Measurements from ENCODE around the gene DLL4.
A peak's percentile ranks its signal among the peaks of the same experiment; 100 is the strongest.

DLL4 gene

DNA sequence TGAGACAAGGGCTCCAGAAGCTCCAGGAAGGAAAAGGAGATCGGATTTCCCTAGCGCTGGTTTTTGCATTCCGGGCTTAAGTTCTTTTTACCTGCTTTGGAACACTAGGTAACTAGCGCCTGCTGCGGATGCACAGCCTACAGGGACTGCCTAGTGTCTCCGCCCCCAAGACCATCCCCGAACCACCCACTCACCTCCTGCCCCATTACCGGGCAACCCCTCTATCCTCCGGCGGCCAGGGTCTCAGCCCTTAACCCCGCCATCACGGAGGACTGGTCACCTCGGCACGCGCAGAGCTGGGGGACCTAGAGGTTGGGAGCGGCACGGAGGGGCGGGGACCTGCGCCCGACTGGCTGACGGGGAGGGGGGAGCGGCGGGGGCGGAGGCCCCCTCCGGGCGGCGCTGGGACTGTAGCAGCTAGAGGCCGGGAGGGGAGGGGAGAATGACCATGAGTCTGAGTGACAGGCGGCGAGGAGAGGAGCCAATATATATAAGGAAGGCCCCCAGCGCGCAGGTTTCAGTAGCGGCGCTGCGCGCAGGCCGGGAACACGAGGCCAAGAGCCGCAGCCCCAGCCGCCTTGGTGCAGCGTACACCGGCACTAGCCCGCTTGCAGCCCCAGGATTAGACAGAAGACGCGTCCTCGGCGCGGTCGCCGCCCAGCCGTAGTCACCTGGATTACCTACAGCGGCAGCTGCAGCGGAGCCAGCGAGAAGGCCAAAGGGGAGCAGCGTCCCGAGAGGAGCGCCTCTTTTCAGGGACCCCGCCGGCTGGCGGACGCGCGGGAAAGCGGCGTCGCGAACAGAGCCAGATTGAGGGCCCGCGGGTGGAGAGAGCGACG is at the start of gene DLL4:
TSS of gene DLL4 (plus strand) at position 520 of the 839 bp plus-strand sequence. CDS start 329 bp downstream, outside the sequence.
- DNase-seq (ENCODE audit: low read depth in 2 of 2), result no peak

DNA sequence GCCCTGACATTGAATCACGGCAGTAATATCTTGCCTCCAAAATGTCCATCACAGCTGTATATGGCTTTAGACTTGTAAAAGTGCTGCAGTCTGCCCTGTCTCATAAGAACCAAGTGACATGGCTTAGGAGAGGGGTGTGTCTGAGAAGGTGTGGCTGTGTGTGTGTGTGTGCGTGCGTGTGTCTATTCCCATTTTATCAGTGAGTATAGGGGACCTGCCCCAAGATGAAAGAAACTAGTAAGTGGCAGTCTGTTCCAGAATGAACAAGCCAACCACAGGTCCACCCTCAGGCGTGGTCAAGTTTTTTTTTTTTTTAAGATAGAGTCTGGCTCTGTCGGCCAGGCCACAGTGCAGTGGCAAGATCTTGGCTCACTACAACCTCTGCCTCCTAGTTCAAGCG is 49.5 kb upstream of the DLL4 start:
- DNase-seq (ENCODE audit: low read depth in 2 of 2), result no peak

DNA sequence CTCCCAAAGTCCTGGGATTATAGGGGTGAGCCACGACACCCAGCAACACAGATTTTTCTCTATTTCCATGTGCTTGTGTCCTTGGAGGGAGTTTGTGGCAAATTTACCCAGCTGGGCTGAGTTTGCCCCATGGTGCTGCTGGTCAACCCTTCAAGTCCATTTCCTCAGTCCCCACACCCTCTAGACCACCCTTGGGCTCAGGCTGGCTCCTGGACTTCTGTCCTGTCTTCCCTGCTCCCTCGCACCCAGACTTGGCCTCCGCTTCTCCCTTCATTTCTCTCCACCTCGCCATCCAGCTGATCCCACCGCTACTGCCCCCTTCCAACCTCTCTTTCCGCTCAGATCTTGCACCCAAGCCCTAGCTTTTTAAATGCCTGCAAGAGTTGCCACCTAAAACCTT is 47.8 kb upstream of the DLL4 start:
- DNase-seq (ENCODE audit: low read depth in 2 of 2), result no peak

DNA sequence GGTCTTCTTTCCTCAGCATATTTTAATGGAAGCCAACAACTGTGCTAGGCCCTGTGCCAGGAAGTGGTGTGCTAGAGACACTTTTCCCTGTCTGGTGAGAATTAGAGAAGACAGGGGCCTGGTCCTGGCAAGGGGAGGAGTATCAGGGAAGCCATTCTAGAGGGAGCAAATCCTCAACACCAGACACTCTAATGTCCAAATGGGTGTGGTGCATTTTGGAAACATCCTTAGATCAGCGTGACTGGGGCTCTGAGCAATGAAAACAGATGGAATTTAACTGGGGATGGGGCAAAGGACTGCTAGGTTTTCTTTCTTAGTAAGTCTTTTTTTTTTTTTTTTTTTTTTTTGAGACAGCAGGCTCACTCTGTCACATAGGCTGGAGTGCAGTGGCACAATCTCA is 42.6 kb upstream of the DLL4 start:
- no peak for DNase-seq (ENCODE audit: low read depth in 2 of 2)

DNA sequence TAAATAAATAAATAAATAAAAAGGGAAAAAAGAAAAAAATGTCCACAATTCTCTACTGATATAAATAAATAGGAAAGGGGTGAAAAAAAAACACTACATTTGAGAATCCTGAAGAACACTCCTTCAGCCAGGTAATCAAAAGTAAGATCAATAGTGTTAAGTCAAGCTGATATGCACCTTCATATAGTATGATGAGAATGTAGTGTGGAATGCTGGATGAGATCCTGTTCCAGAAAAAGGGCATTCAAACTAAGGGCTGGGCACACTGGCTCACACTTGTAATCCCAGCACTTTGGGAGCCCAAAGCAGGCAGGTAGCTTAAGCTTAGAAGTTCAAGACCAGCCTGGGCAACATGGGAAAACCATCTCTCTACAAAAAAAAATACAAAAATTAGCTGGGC is 40.0 kb upstream of the DLL4 start:
- DNase-seq (ENCODE audit: low read depth in 2 of 2), result no peak

DNA sequence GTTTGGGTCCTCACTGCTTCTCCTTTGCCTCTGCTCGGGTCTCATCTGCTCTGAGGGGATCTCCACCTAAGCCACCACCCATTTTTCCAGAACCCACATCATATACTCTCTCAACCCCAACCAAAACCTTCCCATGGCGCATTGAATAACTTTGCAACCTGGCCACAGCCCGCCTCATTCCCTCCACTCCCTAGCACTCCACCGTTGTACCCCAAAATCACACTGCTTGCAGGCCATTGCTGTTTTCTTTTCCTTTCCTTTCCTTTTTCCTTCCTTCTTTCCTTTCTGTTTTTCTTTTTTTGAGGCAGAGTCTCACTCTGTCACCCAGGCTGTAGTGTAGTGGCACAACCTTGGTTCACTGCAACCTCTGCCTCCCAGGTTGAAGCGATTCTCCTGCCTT is 38.0 kb upstream of the DLL4 start:
- no peak for DNase-seq (ENCODE audit: low read depth in 2 of 2)

DNA sequence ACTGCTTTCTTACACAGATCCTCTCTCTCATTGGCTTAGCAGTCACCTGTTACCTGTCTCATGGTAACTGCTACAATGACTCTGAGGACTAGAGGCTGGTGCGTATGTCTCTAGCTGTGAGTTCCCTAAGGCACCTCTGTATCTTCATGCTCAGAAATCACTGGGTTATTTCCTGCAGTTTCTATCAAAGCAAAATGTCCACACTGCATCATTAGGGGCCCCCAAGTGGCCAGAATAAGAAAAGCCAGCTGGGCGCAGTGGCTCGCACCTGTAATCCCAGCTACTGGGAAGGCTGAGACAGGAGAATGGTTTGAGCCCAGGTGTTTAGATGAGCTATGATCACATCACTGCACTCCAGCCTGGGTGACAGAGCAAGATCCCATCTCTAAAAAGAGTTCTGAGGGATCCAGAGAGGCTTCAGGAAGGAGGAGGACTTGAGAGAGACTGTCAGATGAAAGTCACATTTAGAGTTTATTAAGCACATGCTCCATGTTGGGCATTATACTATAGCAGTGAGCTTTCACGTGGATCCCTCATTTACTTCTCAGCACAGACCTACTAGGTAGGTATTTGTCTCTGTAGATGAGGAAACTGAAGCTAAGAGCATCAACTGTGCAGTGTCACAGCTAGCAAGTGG is 37.2 kb upstream of the DLL4 start:
- DNase-seq (ENCODE audit: low read depth in 2 of 2), result no peak

DNA sequence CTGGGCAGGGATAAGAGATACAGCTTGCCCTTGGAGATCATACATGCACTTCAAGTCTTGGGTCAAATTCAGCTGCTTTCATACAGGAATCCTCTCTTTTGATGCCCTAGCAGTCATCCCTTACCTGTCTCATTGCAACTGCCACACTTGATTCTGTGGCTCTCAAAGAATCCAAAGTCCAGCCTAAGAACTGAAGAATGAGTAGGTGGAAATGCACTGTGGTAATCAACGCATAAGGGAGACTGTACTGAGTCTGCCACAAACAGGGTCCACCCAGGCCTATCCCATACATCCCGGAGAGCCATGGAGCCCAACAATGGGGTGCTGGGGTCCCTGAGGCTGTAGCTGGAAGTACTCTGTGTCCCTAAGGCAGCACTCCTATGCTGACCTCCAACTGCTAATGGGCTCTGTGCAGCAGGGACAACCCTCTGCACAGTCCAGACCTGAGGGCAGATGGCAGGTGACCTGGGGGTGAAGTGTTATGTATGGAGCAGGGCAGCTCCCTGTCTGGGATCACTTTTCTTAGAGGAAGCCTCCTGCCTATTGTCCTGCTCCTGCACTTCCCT is 36.6 kb upstream of the DLL4 start:
- DNase-seq (ENCODE audit: low read depth in 2 of 2), result no peak

DNA sequence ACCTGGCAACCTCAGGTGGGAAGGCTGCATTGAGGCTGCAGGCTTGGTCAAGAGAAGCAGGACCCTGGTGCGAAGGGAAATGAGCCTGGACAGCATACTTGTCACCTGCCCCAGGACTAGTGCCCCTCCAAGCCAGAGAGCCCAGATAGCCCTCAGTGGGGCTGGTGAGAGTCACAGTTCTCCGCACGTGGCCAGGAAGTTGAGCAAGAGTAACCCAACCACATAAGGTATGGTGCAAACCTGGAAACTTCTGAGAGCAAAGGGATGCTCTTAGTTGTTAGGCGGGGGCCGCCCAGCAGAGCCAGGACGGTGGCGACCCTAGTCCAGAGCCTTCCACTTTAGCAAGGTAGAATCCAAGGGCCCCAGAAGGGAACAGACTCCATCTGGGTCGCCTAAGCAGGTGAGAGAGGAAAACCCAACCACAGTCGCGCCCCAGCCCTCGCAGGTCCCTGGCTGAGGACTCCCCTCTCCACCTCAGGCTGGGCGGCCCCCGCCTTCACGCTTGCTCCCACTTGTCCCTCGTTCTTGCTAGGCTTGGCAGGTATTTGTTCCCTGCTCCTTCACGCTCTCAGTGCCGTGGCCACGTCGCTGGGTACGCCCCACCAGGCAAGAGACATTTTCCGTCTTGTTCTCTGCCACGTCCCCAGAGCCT is 36.0 kb upstream of the DLL4 start:
- DNase-seq (ENCODE audit: low read depth in 2 of 2), result no peak

DNA sequence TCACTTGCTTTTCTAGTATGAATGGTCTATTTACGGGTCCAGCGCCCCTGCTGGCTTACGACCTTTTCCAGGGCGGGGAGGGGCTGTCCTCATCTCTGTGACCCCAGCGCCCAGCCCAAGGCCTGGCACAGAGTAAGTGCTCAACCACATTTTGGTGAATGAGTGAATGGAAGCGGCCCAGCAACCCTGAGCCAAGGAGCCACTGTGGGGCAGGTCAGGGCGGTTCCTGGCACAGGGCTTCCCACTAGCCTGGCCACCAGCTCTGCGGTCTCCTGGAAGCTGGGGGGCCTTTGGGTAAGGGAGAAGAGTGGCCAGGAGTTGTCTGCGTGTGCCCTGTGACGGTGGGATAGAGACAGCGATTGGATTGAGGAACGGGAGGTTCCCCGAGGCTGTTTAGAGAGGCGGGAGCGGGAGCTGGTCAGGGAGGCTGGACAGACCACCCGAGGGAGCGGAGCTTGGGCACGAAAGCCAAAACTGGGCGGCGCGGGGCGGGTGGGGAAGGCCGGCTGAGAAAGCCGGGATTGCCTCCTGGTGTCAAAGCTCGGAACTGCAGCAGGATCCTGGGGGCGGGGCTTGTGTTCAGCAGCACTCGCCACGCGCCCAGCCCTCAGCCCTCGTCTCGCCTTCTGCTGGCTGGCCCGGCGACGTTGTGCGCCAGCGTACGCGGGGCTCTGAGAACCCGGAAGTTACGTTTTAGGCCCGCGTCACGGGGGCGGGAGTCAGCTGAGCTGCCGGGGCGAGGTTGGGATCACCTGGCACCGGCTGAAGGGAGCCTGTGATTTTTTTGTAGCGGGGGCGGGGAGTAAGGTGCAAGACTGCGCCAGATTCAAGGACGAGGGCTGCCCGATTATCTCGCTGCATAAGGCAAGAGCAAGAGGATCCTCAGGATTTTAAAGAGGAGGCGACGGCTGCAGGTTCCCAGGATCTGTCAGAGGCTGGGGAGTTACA is 35.1 kb upstream of the DLL4 start, which contains the start of gene VPS18:
TSS of gene VPS18 (plus strand) at position 718 of the 948 bp plus-strand sequence. CDS start 319 bp downstream, outside the sequence.
- DNase-seq (ENCODE audit: low read depth in 2 of 2), result peak; percentile 98 to 100

DNA sequence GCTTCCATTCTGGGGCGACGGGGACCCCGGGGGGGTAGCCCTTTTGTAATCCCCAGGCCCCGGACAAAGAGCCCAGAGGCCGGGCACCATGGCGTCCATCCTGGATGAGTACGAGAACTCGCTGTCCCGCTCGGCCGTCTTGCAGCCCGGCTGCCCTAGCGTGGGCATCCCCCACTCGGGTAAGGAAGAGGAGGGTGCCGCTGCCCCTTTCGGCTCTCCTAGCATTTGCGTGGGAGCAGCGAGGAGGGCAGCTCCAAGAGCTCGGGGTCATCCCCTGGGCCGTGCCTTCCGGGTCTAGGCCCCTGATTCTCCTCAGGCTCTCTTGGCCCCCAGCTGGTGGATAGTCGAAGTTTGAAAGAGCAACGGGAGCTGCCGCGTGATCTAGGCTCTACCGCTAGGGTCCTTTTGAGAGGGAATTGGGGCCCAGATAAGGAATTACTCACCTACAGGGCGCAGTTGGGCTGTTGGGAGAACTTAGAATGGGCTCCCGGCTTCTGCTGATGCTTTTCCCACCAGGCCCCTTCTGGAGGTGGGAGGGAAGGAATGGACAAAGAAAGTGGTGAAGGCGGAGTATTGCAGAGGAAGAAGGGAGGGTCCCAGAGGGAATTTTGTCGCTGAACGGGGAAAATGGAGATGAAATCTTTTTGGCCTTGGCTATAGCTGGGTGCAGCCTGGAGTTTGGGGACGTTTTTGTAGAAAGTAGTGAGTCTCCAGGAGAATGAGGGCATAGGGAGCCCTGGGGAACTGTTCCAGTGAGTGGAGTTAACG is 34.3 kb upstream of the DLL4 start:
- peak in 1 of 2 donors; percentile 55 for DNase-seq (ENCODE audit: low read depth in 2 of 2)

DNA sequence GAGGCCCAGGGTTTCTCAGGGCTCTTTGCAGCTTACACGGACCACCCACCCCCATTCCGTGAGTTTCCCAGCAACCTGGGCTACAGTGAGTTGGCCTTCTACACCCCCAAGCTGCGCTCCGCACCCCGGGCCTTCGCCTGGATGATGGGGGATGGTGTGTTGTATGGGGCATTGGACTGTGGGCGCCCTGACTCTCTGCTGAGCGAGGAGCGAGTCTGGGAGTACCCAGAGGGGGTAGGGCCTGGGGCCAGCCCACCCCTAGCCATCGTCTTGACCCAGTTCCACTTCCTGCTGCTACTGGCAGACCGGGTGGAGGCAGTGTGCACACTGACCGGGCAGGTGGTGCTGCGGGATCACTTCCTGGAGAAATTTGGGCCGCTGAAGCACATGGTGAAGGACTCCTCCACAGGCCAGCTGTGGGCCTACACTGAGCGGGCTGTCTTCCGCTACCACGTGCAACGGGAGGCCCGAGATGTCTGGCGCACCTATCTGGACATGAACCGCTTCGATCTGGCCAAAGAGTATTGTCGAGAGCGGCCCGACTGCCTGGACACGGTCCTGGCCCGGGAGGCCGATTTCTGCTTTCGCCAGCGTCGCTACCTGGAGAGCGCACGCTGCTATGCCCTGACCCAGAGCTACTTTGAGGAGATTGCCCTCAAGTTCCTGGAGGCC is 29.5 kb upstream of the DLL4 start:
- DNase-seq (ENCODE audit: low read depth in 2 of 2), result no peak

DNA sequence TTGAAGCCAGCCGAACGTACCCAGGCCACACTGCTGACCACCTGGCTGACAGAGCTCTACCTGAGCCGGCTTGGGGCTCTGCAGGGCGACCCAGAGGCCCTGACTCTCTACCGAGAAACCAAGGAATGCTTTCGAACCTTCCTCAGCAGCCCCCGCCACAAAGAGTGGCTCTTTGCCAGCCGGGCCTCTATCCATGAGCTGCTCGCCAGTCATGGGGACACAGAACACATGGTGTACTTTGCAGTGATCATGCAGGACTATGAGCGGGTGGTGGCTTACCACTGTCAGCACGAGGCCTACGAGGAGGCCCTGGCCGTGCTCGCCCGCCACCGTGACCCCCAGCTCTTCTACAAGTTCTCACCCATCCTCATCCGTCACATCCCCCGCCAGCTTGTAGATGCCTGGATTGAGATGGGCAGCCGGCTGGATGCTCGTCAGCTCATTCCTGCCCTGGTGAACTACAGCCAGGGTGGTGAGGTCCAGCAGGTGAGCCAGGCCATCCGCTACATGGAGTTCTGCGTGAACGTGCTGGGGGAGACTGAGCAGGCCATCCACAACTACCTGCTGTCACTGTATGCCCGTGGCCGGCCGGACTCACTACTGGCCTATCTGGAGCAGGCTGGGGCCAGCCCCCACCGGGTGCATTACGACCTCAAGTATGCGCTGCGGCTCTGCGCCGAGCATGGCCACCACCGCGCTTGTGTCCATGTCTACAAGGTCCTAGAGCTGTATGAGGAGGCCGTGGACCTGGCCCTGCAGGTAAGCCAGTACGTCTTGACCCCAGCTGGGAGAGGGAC is 28.7 kb upstream of the DLL4 start:
- DNase-seq (ENCODE audit: low read depth in 2 of 2), result no peak

DNA sequence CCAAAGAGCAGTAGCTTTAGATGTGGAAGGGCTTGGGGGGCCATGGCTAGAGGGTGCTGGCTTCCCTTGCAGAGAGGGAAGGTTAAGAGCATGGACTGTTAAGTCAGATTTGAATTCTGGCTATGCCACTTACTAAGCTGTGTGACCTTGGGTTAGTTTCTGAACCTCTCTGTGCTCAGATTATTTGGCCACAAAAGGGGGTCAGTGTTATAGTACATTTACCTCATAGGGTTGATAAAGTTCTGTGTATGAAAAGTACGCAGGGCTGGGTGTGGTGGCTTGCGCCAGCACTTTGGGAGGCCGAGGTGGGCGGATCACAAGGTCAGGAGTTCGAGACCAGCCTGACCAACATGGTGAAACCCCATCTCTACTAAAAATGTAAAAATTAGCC is 28.1 kb upstream of the DLL4 start:
- DNase-seq (ENCODE audit: low read depth in 2 of 2), result no peak

DNA sequence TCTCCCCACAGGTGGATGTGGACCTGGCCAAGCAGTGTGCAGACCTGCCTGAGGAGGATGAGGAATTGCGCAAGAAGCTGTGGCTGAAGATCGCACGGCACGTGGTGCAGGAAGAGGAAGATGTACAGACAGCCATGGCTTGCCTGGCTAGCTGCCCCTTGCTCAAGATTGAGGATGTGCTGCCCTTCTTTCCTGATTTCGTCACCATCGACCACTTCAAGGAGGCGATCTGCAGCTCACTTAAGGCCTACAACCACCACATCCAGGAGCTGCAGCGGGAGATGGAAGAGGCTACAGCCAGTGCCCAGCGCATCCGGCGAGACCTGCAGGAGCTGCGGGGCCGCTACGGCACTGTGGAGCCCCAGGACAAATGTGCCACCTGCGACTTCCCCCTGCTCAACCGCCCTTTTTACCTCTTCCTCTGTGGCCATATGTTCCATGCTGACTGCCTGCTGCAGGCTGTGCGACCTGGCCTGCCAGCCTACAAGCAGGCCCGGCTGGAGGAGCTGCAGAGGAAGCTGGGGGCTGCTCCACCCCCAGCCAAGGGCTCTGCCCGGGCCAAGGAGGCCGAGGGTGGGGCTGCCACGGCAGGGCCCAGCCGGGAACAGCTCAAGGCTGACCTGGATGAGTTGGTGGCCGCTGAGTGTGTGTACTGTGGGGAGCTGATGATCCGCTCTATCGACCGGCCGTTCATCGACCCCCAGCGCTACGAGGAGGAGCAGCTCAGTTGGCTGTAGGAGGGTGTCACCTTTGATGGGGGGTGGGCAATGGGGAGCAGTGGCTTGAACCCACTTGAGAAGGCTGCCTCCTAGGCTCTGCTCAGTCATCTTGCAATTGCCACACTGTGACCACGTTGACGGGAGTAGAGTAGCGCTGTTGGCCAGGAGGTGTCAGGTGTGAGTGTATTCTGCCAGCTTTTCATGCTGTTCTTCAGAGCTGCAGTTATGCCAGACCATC is 26.3 kb upstream of the DLL4 start:
- no peak for DNase-seq (ENCODE audit: low read depth in 2 of 2)

DNA sequence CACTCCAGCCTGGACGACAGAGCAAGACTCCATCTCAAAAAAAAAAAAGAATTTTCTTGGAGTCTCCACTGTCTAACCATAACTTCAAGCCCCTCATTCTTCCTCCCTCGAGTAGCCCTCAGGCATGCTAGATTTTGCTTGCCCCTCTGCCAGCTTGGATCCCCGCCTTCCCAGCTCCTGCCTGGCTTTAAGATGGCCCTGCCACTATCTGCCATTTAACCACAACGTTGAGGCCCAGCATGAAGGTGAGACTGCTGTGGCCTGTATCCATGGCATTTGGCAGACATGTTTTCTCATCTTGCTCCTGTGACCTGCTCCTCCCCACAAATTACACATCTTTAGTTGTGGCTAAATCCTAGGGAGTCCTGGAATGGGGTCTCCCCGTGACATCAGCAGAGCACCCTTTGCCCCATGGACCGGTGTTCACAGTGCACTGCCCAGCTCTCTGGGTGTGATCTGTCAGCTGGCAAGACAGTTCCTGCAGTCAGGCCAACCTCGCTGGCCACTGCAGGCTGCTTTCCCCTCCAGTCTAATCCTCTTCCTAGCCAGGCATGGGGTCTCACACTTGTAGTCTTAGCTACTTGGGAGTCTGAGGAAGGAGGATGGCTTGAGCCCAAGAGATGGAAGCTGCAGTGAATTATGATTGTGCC is 24.5 kb upstream of the DLL4 start:
- no peak for DNase-seq (ENCODE audit: low read depth in 2 of 2)
